Neural crest cell (in vitro differentiated cells): ENCODE results near the gene DNTT. TPM values are rescaled to one million over a fixed set of nuclear protein-coding genes. Genes with fewer than 3 reads are reported as not detected.
"Not testable (repeated sequence)": the region's sequence is repeated elsewhere in the genome, so short reads cannot be mapped to it uniquely, and the experiment has no call there.

Experiments
- DNase-seq: peaks from one replicate; pipeline ENCODE4 v3.0.0; 2021; ENCODE audit warnings: low read depth, mixed read lengths, low spot score
- H3K27ac Mint-ChIP-seq: one replicate; pipeline ENCODE4 v1.8.0; 2021; ENCODE audit warnings: mild to moderate bottlenecking, mixed read lengths; ENCODE audit not compliant: unreplicated experiment
- H3K27me3 Mint-ChIP-seq: 2 replicates; pipeline ENCODE4 v1.8.0; 2021; ENCODE audit warnings: low read depth, mild to moderate bottlenecking, mixed read lengths
- H3K36me3 Mint-ChIP-seq: 2 replicates; pipeline ENCODE4 v1.8.0; 2021; ENCODE audit warnings: low read depth, mild to moderate bottlenecking, mixed read lengths
- H3K4me1 Mint-ChIP-seq: 2 replicates; pipeline ENCODE4 v1.8.0; 2021; ENCODE audit warnings: mixed read lengths
- H3K4me3 Mint-ChIP-seq: one replicate; pipeline ENCODE4 v1.8.0; 2021; ENCODE audit warnings: mild to moderate bottlenecking, mixed read lengths
- H3K9me3 Mint-ChIP-seq: 2 replicates; pipeline ENCODE4 v1.8.0; 2021; ENCODE audit warnings: mixed read lengths
- total RNA-seq: library from RNA; stranded (reverse); gene quantifications from 2 replicates; pipeline ENCODE4 v1.2.1, GENCODE V29; 2021
- TF ChIP-seq, protein P1 (sequence below): fragments of 200-600 bp; sonication (generic); conservative IDR thresholded peaks from 2 replicates; pipeline ENCODE4 v1.5.0; 2021; ENCODE audit warnings: antibody characterized with exemption, mild to moderate bottlenecking

The DNTT gene
- total RNA-seq, 1 donor from 2014 or later: not detected

- no peak overlapping the region for H3K4me3 Mint-ChIP-seq
- H3K4me1 Mint-ChIP-seq: peaks cover 10% of the 10 kb centered on the region
- no peaks in the 10 kb centered on the region for H3K36me3 Mint-ChIP-seq
- TF ChIP-seq, protein P1, sequence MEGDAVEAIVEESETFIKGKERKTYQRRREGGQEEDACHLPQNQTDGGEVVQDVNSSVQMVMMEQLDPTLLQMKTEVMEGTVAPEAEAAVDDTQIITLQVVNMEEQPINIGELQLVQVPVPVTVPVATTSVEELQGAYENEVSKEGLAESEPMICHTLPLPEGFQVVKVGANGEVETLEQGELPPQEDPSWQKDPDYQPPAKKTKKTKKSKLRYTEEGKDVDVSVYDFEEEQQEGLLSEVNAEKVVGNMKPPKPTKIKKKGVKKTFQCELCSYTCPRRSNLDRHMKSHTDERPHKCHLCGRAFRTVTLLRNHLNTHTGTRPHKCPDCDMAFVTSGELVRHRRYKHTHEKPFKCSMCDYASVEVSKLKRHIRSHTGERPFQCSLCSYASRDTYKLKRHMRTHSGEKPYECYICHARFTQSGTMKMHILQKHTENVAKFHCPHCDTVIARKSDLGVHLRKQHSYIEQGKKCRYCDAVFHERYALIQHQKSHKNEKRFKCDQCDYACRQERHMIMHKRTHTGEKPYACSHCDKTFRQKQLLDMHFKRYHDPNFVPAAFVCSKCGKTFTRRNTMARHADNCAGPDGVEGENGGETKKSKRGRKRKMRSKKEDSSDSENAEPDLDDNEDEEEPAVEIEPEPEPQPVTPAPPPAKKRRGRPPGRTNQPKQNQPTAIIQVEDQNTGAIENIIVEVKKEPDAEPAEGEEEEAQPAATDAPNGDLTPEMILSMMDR: no peak
- peaks cover 5% of the 10 kb centered on the region for H3K9me3 Mint-ChIP-seq
- H3K27ac Mint-ChIP-seq: no peak overlapping the region
- DNase-seq: no peak
- peaks cover 3% of the 10 kb centered on the region for H3K27me3 Mint-ChIP-seq
Measured at GRCh38 chr10:96301616-96302015, 2.6 kb upstream of the DNTT start.

DNA sequence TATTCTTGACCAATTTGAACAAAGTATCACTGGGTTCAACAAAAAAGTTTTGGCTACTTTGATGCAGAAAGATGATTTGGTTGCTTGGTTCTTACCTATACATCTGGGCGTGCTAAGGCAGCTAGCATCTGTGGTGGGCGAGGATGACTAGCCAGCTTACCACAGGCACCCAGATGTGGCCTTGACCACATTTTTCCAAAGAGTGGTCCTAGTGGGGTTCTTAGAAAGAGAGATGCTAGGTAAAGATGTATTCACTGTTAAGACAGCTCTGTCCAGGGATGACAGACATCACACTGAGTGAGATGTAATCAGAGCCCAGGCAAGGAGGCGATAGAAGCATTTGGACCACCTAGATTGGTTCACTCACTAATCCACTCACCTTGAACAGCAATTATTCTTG is 785 bp downstream of the DNTT start:
- Mint-ChIP-seq H3K4me1 (peaks cover 28% of the 10 kb centered on the region), H3K27me3 (no peaks in the 10 kb centered on the region), H3K9me3 (peaks cover 5% of the 10 kb centered on the region), H3K36me3 (no peaks in the 10 kb centered on the region), H3K27ac (no peak overlapping the region), H3K4me3 (no peak overlapping the region)
- TF ChIP-seq, protein P1: no peak
- no peak for DNase-seq

- no peak for DNase-seq
- H3K4me1 Mint-ChIP-seq: peaks cover 31% of the 10 kb centered on the region
- TF ChIP-seq, protein P1: no peak
- no peak overlapping the region for H3K27ac Mint-ChIP-seq
- H3K36me3 Mint-ChIP-seq: no peaks in the 10 kb centered on the region
- no peaks in the 10 kb centered on the region for H3K27me3 Mint-ChIP-seq
- H3K4me3 Mint-ChIP-seq: no peak overlapping the region
- H3K9me3 Mint-ChIP-seq: peaks cover 5% of the 10 kb centered on the region
Measured at GRCh38 chr10:96306516-96306915, 2.3 kb downstream of the DNTT start.

DNA sequence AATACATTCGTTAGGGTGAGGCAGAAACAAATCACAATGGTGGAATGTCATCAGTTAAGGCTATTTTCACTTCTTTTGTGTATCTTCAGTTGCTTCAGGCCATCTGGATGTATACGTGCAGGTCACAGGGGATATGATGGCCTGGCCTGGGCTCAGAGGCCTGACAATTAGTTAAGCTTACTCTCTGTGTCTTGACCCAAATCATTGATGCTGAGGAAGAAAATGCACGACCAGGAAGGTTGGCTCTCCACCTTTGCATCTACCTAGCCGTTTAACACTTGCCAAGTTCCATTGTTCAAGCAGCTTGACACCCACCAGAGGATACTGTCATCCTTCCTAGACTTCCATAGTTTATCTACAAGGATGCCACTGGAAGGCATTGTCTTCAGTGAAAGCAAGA is 4.6 kb downstream of the DNTT start:
- not testable (repeated sequence) for H3K9me3 Mint-ChIP-seq, H3K4me3 Mint-ChIP-seq, DNase-seq, H3K36me3 Mint-ChIP-seq, H3K27me3 Mint-ChIP-seq
- Mint-ChIP-seq H3K27ac (peak overlapping the region; percentile 85), H3K4me1 (peaks cover 28% of the 10 kb centered on the region)

DNA sequence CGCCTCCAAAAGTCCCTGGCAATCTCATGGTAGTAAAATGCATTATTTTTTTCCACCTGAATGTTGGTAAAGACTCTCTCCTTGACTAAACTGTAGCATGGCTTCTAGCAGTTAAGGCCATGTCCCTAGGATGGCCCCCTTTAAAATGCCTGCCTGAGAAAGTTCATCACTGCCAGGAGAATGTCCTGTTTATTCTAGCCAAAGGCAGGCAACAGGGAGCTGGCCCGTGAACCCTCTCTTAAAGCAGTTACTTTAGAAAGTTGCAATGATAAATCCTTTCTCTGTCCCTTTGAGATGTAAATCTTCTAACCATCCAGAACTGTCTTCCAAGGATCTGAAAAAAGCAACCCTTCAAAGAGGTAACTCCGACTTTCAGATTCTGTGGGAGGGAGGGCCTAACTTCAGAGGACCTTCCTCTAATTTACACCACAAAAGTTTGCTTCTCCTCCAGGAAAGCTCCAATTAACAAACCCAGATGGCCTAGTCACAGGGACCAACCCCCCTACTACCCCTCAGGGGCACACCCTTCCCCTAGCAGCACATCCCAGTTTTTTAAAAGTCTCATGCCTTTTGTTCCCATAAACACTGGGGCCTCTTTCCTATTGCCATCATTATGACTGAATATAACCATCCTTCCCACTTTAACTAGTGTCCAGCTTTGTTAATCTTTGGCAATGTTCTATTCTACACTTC is 5.5 kb downstream of the DNTT start:
- TF ChIP-seq, protein P1: no peak
- peak overlapping the region; percentile 64 for H3K27ac Mint-ChIP-seq
- H3K36me3 Mint-ChIP-seq: no peaks in the 10 kb centered on the region
- H3K9me3 Mint-ChIP-seq: no peaks in the 10 kb centered on the region
- no peak for DNase-seq
- H3K4me3 Mint-ChIP-seq: no peak overlapping the region
- no peaks in the 10 kb centered on the region for H3K27me3 Mint-ChIP-seq
- peaks cover 28% of the 10 kb centered on the region for H3K4me1 Mint-ChIP-seq

DNA sequence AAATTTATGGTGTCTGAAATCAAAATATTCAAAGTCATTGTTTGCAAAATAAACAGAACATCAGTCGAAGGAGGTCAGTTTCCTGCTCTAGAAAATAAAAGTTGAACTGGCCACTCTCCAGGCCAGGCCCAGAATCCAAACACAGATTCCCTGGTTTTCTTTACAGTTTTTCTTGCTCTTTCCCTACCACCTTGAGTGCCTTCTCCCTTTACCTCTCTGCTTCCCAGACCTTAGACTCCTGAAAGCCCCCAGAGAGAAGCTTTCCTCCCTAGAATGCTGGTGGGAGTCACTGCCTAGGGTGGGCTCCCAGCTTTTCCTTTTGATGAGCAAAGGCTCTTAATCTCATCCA is 6.1 kb downstream of the DNTT start:
- no peak overlapping the region for H3K4me3 Mint-ChIP-seq
- TF ChIP-seq, protein P1: no peak
- DNase-seq: no peak
- H3K4me1 Mint-ChIP-seq: peaks cover 28% of the 10 kb centered on the region
- H3K9me3 Mint-ChIP-seq: no peaks in the 10 kb centered on the region
- peak overlapping the region; percentile 64 for H3K27ac Mint-ChIP-seq
- no peaks in the 10 kb centered on the region for H3K27me3 Mint-ChIP-seq
- H3K36me3 Mint-ChIP-seq: no peaks in the 10 kb centered on the region
